ENCODE measurements around the gene POC1B. TPM values are rescaled to one million over a fixed set of nuclear protein-coding genes. Genes with fewer than 3 reads are reported as not detected.

Gene POC1B
- total RNA-seq, result 10 to 100 TPM; 31.4 to 32.0 TPM

DNA sequence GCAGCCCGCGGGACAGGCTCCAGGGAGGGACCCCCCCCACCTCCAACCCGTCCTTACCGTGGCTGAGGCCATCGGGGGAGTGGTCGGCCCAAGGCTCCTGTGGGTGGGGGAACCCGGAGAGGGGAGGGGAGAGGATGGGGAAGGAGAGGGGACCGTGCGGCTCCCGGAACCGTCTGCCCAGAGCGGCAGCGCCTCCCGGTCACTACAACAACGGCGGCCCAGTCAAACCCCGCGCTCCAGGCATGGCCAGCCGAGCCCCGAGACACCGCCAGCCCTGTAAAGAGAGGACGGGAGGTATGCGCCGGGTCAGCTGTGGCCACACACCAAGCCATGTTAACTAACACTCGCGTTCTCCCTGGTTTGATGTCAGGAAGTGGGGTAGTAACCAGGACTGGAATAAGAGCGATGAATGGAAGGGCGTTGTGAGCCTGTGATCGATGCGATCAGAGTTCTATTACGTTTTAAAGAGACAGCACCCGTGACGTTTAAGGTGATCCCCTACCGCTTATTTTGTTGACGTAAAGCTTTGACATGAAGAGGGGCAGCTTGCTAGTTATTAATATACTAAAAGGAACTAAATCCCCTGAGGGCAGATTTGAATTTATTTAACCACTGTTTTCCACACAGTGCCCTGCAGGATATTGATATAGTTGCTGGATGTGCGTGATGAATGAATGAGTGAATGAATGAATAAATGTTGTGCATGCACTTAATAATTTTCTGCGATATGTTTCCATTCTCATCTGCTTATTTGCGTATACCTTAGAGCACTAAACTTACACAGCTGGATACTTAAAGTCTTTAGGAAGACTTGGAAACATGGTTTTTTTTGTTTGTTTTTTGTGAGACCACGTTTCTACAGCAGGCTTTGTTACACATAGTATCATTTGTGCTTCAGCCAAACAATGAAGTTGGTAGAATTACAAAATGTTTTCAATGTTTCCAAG is at the start of gene POC1B:
POC1B (minus strand) TSS at position 224 of the 947 bp plus-strand sequence; CDS start at position 72, 152 bp downstream.
- H3K9ac ChIP-seq (ENCODE audit: low read depth in 2 of 2, low read length in 2 of 2), result peak within 1 kb of the TSS; percentile 78 to 99
- H3K36me3 ChIP-seq, result no peaks in the 10 kb centered on the region
- intact Hi-C loops (cut with DNase I), result loop anchor here (2.0 to 10.0 kb wide), 4 partner anchors 55 to 961 kb away; partner anchors contain the start of gene DUSP6
- DNase-seq, result peak; percentile 86
- H3K4me1 ChIP-seq, result peaks cover 7% of the 10 kb centered on the region
- peak within 1 kb of the TSS; percentile 96 for H3K27ac ChIP-seq
- TF ChIP-seq CTCF (IDR thresholded peaks at IDR 0.05), result no peak
- H3K9me3 ChIP-seq, result no peaks in the 10 kb centered on the region
- H3K4me3 ChIP-seq, result peak within 1 kb of the TSS; percentile 92
- no peaks in the 10 kb centered on the region for H3K27me3 ChIP-seq

DNA sequence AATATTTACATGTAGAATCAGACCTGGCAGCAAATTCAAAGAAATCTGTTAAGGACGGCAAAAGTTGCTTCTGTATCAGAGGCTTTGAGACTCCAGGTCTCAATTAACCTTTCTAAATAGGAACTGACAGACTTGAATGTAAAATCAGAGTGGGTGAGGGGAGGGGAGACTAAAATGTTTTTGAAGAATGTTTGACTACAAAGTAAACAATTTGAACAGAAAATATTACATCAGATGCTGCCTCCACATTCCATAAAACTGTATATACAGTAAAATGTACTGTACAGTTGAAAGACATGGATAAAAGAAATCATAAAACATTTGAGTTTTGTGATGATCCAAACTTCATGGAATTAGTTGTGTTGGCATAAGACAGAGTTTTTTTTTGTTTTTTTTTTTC is 49.5 kb upstream of the POC1B start:
- no peak overlapping the region for H3K9ac ChIP-seq (ENCODE audit: low read depth in 2 of 2, low read length in 2 of 2)
- H3K36me3 ChIP-seq, result no peaks in the 10 kb centered on the region
- H3K9me3 ChIP-seq, result no peaks in the 10 kb centered on the region
- H3K27me3 ChIP-seq, result no peaks in the 10 kb centered on the region
- intact Hi-C loops (cut with DNase I), result no loop called here
- TF ChIP-seq CTCF (IDR thresholded peaks at IDR 0.05), result no peak
- no peak overlapping the region for H3K27ac ChIP-seq
- H3K4me3 ChIP-seq, result no peak overlapping the region
- DNase-seq, result no peak
- no peaks in the 10 kb centered on the region for H3K4me1 ChIP-seq

- H3K36me3 ChIP-seq, result no peaks in the 10 kb centered on the region
- no peak for TF ChIP-seq CTCF (IDR thresholded peaks at IDR 0.05)
- DNase-seq, result no peak
- H3K4me3 ChIP-seq, result no peak overlapping the region
- H3K4me1 ChIP-seq, result no peaks in the 10 kb centered on the region
- intact Hi-C loops (cut with DNase I), result no loop called here
- no peak overlapping the region for H3K9ac ChIP-seq (ENCODE audit: low read depth in 2 of 2, low read length in 2 of 2)
- H3K27me3 ChIP-seq, result no peaks in the 10 kb centered on the region
- H3K27ac ChIP-seq, result no peak overlapping the region
- no peaks in the 10 kb centered on the region for H3K9me3 ChIP-seq
Measured at GRCh38 chr12:89574736-89575208, 48.9 kb upstream of the POC1B start.

DNA sequence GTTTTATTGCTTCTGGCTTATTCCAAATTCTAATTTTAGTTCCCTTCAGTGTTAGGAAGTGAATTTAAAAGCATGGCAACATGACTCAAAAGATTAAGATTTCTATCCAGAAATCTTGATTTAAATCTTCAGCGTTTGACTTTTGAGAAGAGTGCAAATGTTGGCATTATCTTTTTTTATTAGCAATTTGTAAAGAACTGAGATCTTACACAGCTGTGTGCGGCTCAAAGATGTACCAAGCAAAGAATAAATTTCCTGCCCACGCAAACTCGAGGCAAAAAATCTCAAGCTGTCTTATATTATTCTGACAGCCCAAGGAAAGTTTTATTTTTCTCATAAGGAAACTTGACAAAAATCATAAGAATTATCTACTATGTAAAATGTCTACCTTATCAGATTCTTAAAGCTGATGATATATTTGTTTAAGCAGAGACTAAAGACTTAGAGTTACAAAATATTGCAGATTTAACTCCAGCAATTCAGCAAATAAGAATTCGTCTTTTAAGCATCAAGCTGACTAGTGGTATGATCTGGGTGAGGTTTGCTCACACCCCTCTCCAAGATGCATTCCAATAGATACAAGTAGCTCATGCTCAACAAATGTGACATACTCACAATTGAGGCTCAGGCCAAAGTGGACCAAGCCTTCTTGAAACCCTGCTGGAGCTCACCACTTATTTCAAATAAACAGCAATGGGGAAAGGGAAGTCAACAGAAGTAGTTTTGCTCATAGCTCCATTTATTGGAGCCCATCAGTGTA is 47.4 kb upstream of the POC1B start:
- DNase-seq, result no peak
- no peaks in the 10 kb centered on the region for H3K9me3 ChIP-seq
- intact Hi-C loops (cut with DNase I), result no loop called here
- H3K36me3 ChIP-seq, result no peaks in the 10 kb centered on the region
- H3K9ac ChIP-seq (ENCODE audit: low read depth in 2 of 2, low read length in 2 of 2), result no peak overlapping the region
- H3K27ac ChIP-seq, result no peak overlapping the region
- H3K4me3 ChIP-seq, result no peak overlapping the region
- no peaks in the 10 kb centered on the region for H3K4me1 ChIP-seq
- H3K27me3 ChIP-seq, result no peaks in the 10 kb centered on the region
- no peak for TF ChIP-seq CTCF (IDR thresholded peaks at IDR 0.05)

DNA sequence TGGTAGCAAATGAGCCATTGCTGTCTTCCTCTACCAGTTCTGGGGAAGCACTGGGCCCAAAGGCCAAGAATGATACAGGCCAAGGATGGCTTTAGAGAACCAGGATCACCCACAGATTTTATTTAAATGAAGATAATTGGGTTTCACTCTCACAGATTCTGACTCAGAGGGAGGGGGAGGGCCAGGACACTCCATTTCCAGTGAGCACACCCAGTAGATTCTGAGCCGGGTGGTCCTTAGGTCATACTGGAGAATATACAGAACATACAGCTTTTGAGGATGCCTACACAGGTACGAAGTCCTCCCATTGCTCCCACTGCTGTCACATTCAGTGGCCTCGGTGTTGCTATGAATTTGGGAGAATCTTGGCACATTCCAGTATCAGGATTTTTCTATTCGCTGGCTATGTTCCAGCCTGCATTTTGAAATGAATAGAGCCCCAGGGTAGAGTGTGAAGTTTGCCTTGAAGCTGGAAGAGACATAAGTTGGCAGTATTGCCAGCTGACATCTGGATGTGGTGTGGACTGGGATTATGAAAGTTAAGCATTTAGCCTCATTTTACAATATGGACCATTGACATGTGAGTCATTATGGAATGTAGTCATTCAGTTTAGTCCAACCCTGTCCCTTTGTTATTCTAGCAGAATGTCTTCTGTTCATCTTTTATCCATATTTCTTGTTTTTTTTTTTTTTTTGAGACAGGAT is 45.8 kb upstream of the POC1B start:
- no peak for TF ChIP-seq CTCF (IDR thresholded peaks at IDR 0.05)
- DNase-seq, result no peak
- Histone ChIP-seq H3K27me3 (no peaks in the 10 kb centered on the region), H3K36me3 (no peaks in the 10 kb centered on the region), H3K9ac (ENCODE audit: low read depth in 2 of 2, low read length in 2 of 2) (no peak overlapping the region), H3K4me1 (no peaks in the 10 kb centered on the region), H3K9me3 (no peaks in the 10 kb centered on the region), H3K27ac (no peak overlapping the region), H3K4me3 (no peak overlapping the region)
- intact Hi-C loops (cut with DNase I), result no loop called here
